DND-41 (cell line): Measurements from ENCODE around the gene PISD.

Experiments used
- ATAC-seq: fragments of 200-7000 bp; cut with Tn5 transposase; 3 replicates; pipeline ENCODE4 v1.9.1; 2021; ENCODE audit warnings: low read depth; ENCODE audit not compliant: insufficient read depth
- DNase-seq: peaks from one replicate; pipeline ENCODE4 v3.0.0-alpha.2; 2020
- H2AFZ ChIP-seq: 2 replicates; pipeline ENCODE4 v1.6.0; 2012; ENCODE audit warnings: low read depth, low read length
- H3K27ac ChIP-seq: 2 replicates; pipeline ENCODE4 v1.5.1; 2012; ENCODE audit warnings: low read length, inconsistent platforms
- H3K27me3 ChIP-seq: fragments of 200-600 bp; sonication (generic); 2 replicates; pipeline ENCODE4 v1.6.0; 2012; ENCODE audit warnings: low read length, mild to moderate bottlenecking, inconsistent platforms; ENCODE audit not compliant: insufficient read depth, poor library complexity
- H3K36me3 ChIP-seq: 2 replicates; pipeline ENCODE4 v1.5.1; 2012; ENCODE audit warnings: low read length, inconsistent platforms; ENCODE audit not compliant: insufficient read depth
- H3K4me1 ChIP-seq: 2 replicates; pipeline ENCODE4 v1.5.1; 2012; ENCODE audit warnings: mild to moderate bottlenecking, low read length; ENCODE audit not compliant: insufficient read depth
- H3K4me2 ChIP-seq: 2 replicates; pipeline ENCODE4 v1.6.0; 2012; ENCODE audit warnings: mild to moderate bottlenecking, moderate library complexity, low read length, inconsistent platforms; ENCODE audit not compliant: insufficient read depth
- H3K4me3 ChIP-seq, 2 experiments: fragments of 200-600 bp in 1 of 2; shearing (Covaris generic) in 1 of 2; 2 replicates each; pipeline ENCODE4 v1.5.1; 2012 to 2016; ENCODE audit warnings: inconsistent platforms in 2 of 2, low read length in 2 of 2, mild to moderate bottlenecking in 2 of 2, low read depth in 1 of 2, moderate library complexity in 1 of 2
- H3K79me2 ChIP-seq: 2 replicates; pipeline ENCODE4 v1.6.0; 2012; ENCODE audit warnings: low read length, inconsistent platforms; ENCODE audit not compliant: insufficient read depth
- H3K9ac ChIP-seq: 2 replicates; pipeline ENCODE4 v1.6.0; 2012; ENCODE audit warnings: low read depth, mild to moderate bottlenecking, inconsistent platforms, low read length, moderate library complexity
- H3K9me3 ChIP-seq: 2 replicates; pipeline ENCODE4 v1.5.1; 2012; ENCODE audit warnings: low read length, moderate library complexity, mild to moderate bottlenecking, inconsistent platforms; ENCODE audit not compliant: insufficient read depth, severe bottlenecking
- H4K20me1 ChIP-seq: 2 replicates; pipeline ENCODE4 v1.6.0; 2012; ENCODE audit warnings: low read length; ENCODE audit not compliant: insufficient read depth
- CTCF ChIP-seq: IDR thresholded peaks from 2 replicates; pipeline ENCODE4 v1.5.1; 2012; ENCODE audit warnings: borderline replicate concordance, low read length, moderate library complexity, mild to moderate bottlenecking; ENCODE audit not compliant: poor library complexity, severe bottlenecking; ENCODE audit errors: extremely low read depth
- EZH2 ChIP-seq: IDR thresholded peaks from 3 replicates; pipeline ENCODE4 v1.6.1; 2012; ENCODE audit warnings: borderline replicate concordance, low read depth, mild to moderate bottlenecking, moderate library complexity, low read length, inconsistent platforms; ENCODE audit not compliant: severe bottlenecking

PISD gene

GRCh38 chr22:31578171-31578570 is 83.8 kb downstream of the PISD start:
- DNase-seq: no peak
- TF ChIP-seq EZH2 (no peak), CTCF (no peak)
- no peaks in the 10 kb centered on the region for H3K79me2 ChIP-seq

GRCh38 chr22:31577711-31578110 is 84.3 kb downstream of the PISD start:
- Histone ChIP-seq H3K36me3 (peaks cover 66% of the 10 kb centered on the region), H3K4me3 (no peak overlapping the region), H4K20me1 (no peaks in the 10 kb centered on the region), H3K27me3 (no peaks in the 10 kb centered on the region), H3K9me3 (no peaks in the 10 kb centered on the region), H3K79me2 (no peaks in the 10 kb centered on the region), H3K4me2 (no peak overlapping the region), H2AFZ (no peak overlapping the region), H3K9ac (no peak overlapping the region), H3K4me1 (no peaks in the 10 kb centered on the region), H3K27ac (no peak overlapping the region)
- no peak for TF ChIP-seq EZH2
- TF ChIP-seq CTCF: no peak
- DNase-seq: no peak
- no peak for ATAC-seq

More at GRCh38 chr22:31578171-31578570, 83.8 kb downstream of the PISD start:
- no peaks in the 10 kb centered on the region for H3K4me1 ChIP-seq
- no peaks in the 10 kb centered on the region for H3K27me3 ChIP-seq
- H2AFZ ChIP-seq: no peak overlapping the region
- H3K27ac ChIP-seq: no peak overlapping the region
- H3K4me2 ChIP-seq: no peak overlapping the region
- peaks cover 61% of the 10 kb centered on the region for H3K36me3 ChIP-seq
- H3K9me3 ChIP-seq: no peaks in the 10 kb centered on the region
- H3K9ac ChIP-seq: no peak overlapping the region
- ATAC-seq: no peak
- no peaks in the 10 kb centered on the region for H4K20me1 ChIP-seq
- no peak overlapping the region for H3K4me3 ChIP-seq

GRCh38 chr22:31575190-31575589 is 86.8 kb downstream of the PISD start:
- Histone ChIP-seq H3K9ac (no peak overlapping the region), H3K9me3 (no peaks in the 10 kb centered on the region), H3K27ac (no peak overlapping the region), H3K4me3 (no peak overlapping the region), H3K27me3 (no peaks in the 10 kb centered on the region), H3K36me3 (peaks cover 73% of the 10 kb centered on the region), H4K20me1 (no peaks in the 10 kb centered on the region), H3K4me2 (no peak overlapping the region), H3K4me1 (no peaks in the 10 kb centered on the region), H3K79me2 (no peaks in the 10 kb centered on the region), H2AFZ (no peak overlapping the region)
- no peak for ATAC-seq
- no peak for TF ChIP-seq EZH2
- no peak for TF ChIP-seq CTCF
- no peak for DNase-seq

- no peak overlapping the region for H3K9ac ChIP-seq
- no peak for TF ChIP-seq EZH2
- TF ChIP-seq CTCF: no peak
- no peaks in the 10 kb centered on the region for H3K79me2 ChIP-seq
- no peak for DNase-seq
- H3K4me1 ChIP-seq: no peaks in the 10 kb centered on the region
- H3K36me3 ChIP-seq: peaks cover 66% of the 10 kb centered on the region
- H3K27me3 ChIP-seq: no peaks in the 10 kb centered on the region
- no peak overlapping the region for H2AFZ ChIP-seq
- no peak overlapping the region for H3K27ac ChIP-seq
- H3K9me3 ChIP-seq: no peaks in the 10 kb centered on the region
- ATAC-seq: no peak
- H4K20me1 ChIP-seq: no peaks in the 10 kb centered on the region
- H3K4me3 ChIP-seq: no peak overlapping the region
- no peak overlapping the region for H3K4me2 ChIP-seq
Measured at GRCh38 chr22:31574055-31574670, 87.9 kb downstream of the PISD start.
